Activated naive CD8-positive, alpha-beta T cell treated with anti-CD3 and anti-CD28 coated beads, Interleukin-2, amount 10 ng/mL, durations not matched to agents 7 days and 5 days (primary cell): Measurements from ENCODE around the gene GPR158. TPM values are rescaled to one million over a fixed set of nuclear protein-coding genes. Genes with fewer than 3 reads are reported as not detected.

ENCODE experiments used
- ATAC-seq: fragments of 150-1000 bp; cut with Tn5 transposase; one replicate; pipeline ENCODE4 v1.10.0; 2021; ENCODE audit warnings: low read depth, moderate library complexity
- POLR2A ChIA-PET: fragments of 350-600 bp; sonication (Branson Sonifier 250); formaldehyde crosslinking; loops from one replicate; lab custom pipeline; 2021; ENCODE audit warnings: antibody characterized with exemption; lab: Charles Lee
- DNase-seq: peaks from one replicate; pipeline ENCODE4 v3.0.0; 2021
- H3K27ac Mint-ChIP-seq: one replicate; pipeline ENCODE4 v1.8.0; 2022; ENCODE audit warnings: mild to moderate bottlenecking, mixed read lengths
- H3K27me3 Mint-ChIP-seq: one replicate; pipeline ENCODE4 v1.8.0; 2022; ENCODE audit warnings: mild to moderate bottlenecking, moderate library complexity, mixed read lengths
- H3K36me3 Mint-ChIP-seq: one replicate; pipeline ENCODE4 v1.8.0; 2021; ENCODE audit warnings: mild to moderate bottlenecking, mixed read lengths
- H3K4me1 Mint-ChIP-seq: one replicate; pipeline ENCODE4 v1.8.0; 2021; ENCODE audit warnings: mixed read lengths
- H3K4me3 Mint-ChIP-seq: one replicate; pipeline ENCODE4 v1.8.0; 2022; ENCODE audit warnings: mild to moderate bottlenecking, moderate library complexity, mixed read lengths
- H3K9me3 Mint-ChIP-seq: one replicate; pipeline ENCODE4 v1.8.0; 2021; ENCODE audit warnings: mixed read lengths
- total RNA-seq, 2 experiments: library from RNA; stranded (reverse); gene quantifications; one replicate each; pipeline ENCODE4 v1.2.3, GENCODE V29; 2021

Gene GPR158
- total RNA-seq, 2 experiments from 2014 or later: not detected

DNA sequence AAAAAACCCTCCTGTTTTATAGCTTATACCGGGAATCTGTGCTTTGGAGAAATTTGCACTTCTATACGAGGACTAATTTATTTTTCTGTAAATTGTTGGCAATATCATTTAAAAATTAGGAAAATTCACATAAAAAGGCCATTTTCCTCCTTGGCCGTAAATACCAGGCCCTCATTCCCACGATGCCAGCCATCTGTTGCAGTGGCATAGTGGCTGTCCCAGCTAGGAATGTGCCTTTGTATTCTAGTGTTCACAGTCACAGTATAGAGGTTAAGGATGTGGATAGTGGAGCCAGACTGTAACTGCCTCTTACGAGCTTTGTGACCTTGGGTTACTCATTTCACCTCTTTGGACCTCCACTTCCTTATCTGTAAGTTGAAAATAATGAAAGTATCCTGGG, 312.5 kb downstream of the GPR158 start:
- POLR2A ChIA-PET: no interaction called here
- no peaks in the 10 kb centered on the region for H3K36me3 Mint-ChIP-seq
- H3K27me3 Mint-ChIP-seq: no peaks in the 10 kb centered on the region
- no peak overlapping the region for H3K4me3 Mint-ChIP-seq
- H3K27ac Mint-ChIP-seq: no peak overlapping the region
- no peaks in the 10 kb centered on the region for H3K9me3 Mint-ChIP-seq
- H3K4me1 Mint-ChIP-seq: no peaks in the 10 kb centered on the region
- DNase-seq: no peak
- ATAC-seq: no peak

DNA sequence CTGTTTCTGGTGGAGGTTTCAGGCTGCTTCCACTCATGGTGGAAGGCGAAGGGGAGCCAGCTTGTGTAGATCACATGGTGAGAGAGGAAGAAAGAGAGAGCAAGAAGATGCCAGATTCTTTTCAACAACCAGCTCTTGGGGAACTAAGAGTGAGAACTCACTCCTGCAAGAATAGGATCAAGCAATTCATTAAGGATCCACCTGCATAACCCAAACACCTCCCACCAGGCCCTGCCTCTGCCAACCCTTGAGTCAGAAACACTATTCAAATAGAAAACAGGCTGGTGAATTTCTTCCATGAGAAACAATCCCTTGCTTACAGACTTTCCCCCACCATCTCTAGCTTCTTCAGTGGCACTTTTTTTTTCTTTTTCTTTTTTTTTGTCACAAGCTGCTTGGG, 317.2 kb downstream of the GPR158 start:
- H3K27ac Mint-ChIP-seq: no peak overlapping the region
- no peaks in the 10 kb centered on the region for H3K27me3 Mint-ChIP-seq
- H3K4me1 Mint-ChIP-seq: no peaks in the 10 kb centered on the region
- no peaks in the 10 kb centered on the region for H3K9me3 Mint-ChIP-seq
- no peak for ATAC-seq
- no peak for DNase-seq
- POLR2A ChIA-PET: no interaction called here
- no peaks in the 10 kb centered on the region for H3K36me3 Mint-ChIP-seq
- no peak overlapping the region for H3K4me3 Mint-ChIP-seq

DNA sequence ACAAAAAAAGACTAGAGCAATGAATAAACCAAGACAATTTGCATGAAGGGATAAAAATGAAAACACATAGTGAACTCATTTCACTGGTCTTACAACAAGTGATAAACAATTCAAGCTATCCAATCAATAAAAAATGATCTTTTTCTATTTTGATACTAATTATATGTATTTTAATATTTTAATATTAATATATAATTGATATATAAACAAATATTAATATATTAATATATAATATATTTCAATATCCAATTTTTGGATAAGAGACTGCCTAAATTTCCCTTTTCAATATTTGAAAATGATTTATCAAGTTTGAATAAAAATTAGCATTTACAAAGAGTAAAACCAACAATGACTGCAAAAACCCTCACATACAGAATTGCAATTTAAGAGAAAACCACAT, 317.9 kb downstream of the GPR158 start:
- no peaks in the 10 kb centered on the region for H3K36me3 Mint-ChIP-seq
- POLR2A ChIA-PET: no interaction called here
- ATAC-seq (no peak), DNase-seq (no peak)
- no peaks in the 10 kb centered on the region for H3K27me3 Mint-ChIP-seq
- no peak overlapping the region for H3K4me3 Mint-ChIP-seq
- no peak overlapping the region for H3K27ac Mint-ChIP-seq
- H3K9me3 Mint-ChIP-seq: no peaks in the 10 kb centered on the region
- H3K4me1 Mint-ChIP-seq: no peaks in the 10 kb centered on the region

DNA sequence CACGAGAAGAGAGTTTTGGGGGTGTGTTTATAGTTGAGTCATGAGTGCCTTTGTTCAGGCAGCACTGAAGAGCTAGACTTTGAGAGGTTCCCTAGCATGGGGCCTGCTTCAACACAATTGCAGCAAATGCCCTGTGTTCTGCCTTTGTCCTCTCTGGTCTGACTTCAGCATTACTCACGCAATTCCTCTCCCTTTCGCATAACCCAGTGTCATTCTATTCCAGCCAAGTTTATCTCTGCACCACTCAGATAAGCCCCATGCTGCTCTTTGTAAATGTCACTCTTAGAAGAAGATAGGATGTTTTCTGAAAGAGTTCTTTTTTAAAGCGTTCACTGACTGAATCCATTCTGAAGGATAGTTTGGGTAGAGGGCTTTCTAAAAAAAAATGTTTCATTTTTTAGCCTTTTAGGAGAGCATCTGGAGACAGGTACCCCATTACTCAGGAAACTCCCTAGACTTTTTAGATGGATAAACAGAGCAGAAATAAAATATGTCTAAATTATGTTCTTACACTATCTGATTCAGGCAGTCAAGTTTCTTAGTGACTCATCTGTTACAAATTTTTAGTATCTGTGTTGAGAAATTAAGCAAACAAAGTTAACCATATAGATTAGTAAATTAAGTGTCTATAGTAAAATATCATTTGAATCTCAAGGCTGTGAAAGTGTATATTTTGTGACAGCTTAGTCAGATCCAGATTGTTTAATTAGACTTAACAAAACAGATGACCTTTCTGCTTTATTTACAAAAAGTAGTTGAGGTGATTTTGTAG, 318.5 kb downstream of the GPR158 start:
- H3K27ac Mint-ChIP-seq: no peak overlapping the region
- POLR2A ChIA-PET: no interaction called here
- H3K4me3 Mint-ChIP-seq: no peak overlapping the region
- no peaks in the 10 kb centered on the region for H3K9me3 Mint-ChIP-seq
- no peak for ATAC-seq
- no peaks in the 10 kb centered on the region for H3K27me3 Mint-ChIP-seq
- DNase-seq: no peak
- H3K4me1 Mint-ChIP-seq: no peaks in the 10 kb centered on the region
- no peaks in the 10 kb centered on the region for H3K36me3 Mint-ChIP-seq

DNA sequence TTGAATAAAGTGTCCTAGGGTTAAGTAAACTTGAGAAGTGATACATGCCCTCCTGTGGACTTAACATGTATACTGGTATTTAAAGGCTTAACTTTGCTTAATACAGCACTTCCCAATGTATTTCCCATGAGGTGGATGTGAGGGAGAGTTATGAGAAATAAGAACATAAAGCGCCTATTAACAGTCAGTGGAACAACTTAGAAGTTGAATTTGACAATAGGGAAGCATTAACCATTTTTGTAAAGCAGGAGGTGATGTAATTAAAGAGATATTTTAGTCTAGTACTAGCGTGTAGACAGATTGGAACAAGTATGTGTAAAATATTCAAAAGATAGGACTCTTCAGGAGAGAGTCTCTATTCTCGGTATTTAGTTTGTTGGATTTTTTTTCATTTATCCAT, 322.4 kb downstream of the GPR158 start:
- ATAC-seq (no peak), DNase-seq (no peak)
- H3K27me3 Mint-ChIP-seq: no peaks in the 10 kb centered on the region
- POLR2A ChIA-PET: no interaction called here
- H3K4me1 Mint-ChIP-seq: no peaks in the 10 kb centered on the region
- no peak overlapping the region for H3K27ac Mint-ChIP-seq
- no peaks in the 10 kb centered on the region for H3K9me3 Mint-ChIP-seq
- no peaks in the 10 kb centered on the region for H3K36me3 Mint-ChIP-seq
- H3K4me3 Mint-ChIP-seq: no peak overlapping the region

DNA sequence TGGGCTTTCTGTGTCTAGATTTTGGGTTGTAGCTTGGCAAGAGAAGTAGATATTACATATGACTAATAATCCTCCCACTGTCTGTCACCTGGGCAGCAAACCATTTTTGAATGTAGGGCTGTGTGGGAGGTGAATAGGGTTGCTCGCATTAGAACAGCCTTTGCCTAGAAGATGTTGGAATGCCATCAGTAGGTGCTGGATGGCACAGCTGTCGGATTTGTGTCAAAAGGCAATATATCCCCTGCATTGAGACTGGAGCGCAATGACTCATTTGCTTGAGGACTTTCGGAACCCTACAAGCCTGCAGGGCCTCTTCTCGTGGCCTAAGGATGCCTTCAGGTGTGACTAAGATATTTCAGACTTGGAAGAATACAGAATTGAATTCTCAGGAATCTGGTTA, 323.8 kb downstream of the GPR158 start:
- no peak overlapping the region for H3K4me3 Mint-ChIP-seq
- no peaks in the 10 kb centered on the region for H3K36me3 Mint-ChIP-seq
- H3K4me1 Mint-ChIP-seq: no peaks in the 10 kb centered on the region
- no peak overlapping the region for H3K27ac Mint-ChIP-seq
- no peaks in the 10 kb centered on the region for H3K9me3 Mint-ChIP-seq
- POLR2A ChIA-PET: no interaction called here
- DNase-seq (no peak), ATAC-seq (no peak)
- no peaks in the 10 kb centered on the region for H3K27me3 Mint-ChIP-seq

DNA sequence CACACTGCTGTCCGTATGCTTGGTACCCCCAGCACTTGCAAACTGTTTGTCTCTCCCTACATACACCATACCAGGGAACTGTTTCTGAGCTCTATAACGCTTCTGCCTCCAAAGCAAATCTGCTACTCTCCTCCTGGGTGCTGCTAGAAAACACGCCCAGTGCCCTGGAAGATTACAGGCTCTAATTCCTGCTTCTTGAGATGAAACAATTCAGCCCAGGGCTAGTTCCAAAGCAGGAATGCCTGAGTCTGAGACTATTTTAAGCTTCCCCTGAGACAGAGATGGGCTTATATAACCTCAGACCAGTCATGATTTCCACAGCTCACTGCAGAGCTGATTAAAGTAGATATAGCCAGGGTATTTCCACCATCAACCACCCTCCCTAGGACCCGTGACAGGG, 327.1 kb downstream of the GPR158 start:
- ATAC-seq: no peak
- DNase-seq: no peak
- Mint-ChIP-seq H3K27ac (no peak overlapping the region), H3K27me3 (no peaks in the 10 kb centered on the region), H3K4me1 (no peaks in the 10 kb centered on the region), H3K4me3 (no peak overlapping the region), H3K9me3 (no peaks in the 10 kb centered on the region), H3K36me3 (no peaks in the 10 kb centered on the region)
- POLR2A ChIA-PET: no interaction called here

DNA sequence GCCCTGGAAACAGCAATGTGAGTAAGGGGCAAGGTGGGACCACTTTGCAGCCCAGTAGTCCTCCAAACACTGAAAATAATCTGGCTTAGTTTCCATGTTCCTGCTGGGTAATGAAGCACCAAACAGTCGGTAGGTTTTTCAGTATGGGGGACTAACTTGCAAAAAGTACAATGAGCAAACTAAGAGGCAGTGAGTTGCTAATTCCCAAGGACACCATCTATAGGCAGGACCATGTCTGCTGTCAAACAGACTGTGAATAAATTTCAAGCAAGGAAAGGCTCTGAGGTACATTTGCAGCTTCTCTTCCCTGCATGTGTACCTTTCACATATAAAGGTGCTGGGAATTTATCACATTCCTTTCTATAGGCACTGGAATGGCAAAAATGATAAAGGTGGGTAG, 327.7 kb downstream of the GPR158 start:
- no peak for DNase-seq
- H3K27me3 Mint-ChIP-seq: no peaks in the 10 kb centered on the region
- H3K27ac Mint-ChIP-seq: no peak overlapping the region
- no peak overlapping the region for H3K4me3 Mint-ChIP-seq
- no peak for ATAC-seq
- no peaks in the 10 kb centered on the region for H3K9me3 Mint-ChIP-seq
- POLR2A ChIA-PET: no interaction called here
- no peaks in the 10 kb centered on the region for H3K4me1 Mint-ChIP-seq
- H3K36me3 Mint-ChIP-seq: no peaks in the 10 kb centered on the region

DNA sequence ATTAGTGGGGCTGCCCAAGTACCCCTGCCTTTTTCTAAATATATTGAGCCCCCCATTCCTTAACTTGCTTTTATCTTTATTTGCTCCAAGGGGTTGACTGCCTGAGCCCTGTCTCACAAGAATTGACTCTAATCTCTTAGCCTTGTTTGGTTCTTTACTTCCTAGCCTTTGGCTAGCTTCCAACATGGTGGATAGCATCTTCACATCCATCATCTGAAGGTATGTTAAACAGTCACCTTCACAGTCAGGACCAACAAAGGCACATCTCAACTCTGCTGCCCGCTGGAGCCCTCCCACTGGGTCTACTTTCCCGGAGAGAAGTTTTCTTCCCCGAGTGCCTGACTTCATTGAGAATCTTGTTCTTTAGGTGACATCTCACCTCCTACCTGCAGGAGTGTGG, 329.5 kb downstream of the GPR158 start:
- Mint-ChIP-seq H3K4me1 (no peaks in the 10 kb centered on the region), H3K27me3 (no peaks in the 10 kb centered on the region), H3K27ac (no peak overlapping the region), H3K36me3 (no peaks in the 10 kb centered on the region), H3K9me3 (no peaks in the 10 kb centered on the region), H3K4me3 (no peak overlapping the region)
- ATAC-seq (no peak), DNase-seq (no peak)
- POLR2A ChIA-PET: no interaction called here

DNA sequence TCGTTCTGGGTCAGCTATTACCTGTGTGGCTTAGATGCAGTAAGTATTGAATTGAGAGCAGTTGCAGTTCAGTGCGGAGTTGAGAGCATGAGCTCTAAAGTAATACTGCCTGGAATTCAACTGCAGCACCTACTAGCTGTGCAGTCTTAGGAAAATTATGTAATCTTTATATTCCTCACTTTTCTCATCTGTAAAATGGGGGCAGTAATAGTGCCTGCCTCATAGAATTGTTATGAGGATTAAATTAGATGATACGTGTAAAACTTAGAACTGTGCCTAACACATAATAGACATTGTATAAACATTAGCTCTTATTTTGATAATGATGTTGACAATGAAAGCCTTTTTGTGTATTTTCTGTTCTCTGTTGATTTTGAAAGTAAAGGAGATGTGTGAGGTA, 330.0 kb downstream of the GPR158 start:
- no peaks in the 10 kb centered on the region for H3K27me3 Mint-ChIP-seq
- H3K36me3 Mint-ChIP-seq: no peaks in the 10 kb centered on the region
- ATAC-seq: no peak
- H3K4me3 Mint-ChIP-seq: no peak overlapping the region
- no peak for DNase-seq
- POLR2A ChIA-PET: no interaction called here
- no peaks in the 10 kb centered on the region for H3K9me3 Mint-ChIP-seq
- H3K27ac Mint-ChIP-seq: no peak overlapping the region
- H3K4me1 Mint-ChIP-seq: no peaks in the 10 kb centered on the region

DNA sequence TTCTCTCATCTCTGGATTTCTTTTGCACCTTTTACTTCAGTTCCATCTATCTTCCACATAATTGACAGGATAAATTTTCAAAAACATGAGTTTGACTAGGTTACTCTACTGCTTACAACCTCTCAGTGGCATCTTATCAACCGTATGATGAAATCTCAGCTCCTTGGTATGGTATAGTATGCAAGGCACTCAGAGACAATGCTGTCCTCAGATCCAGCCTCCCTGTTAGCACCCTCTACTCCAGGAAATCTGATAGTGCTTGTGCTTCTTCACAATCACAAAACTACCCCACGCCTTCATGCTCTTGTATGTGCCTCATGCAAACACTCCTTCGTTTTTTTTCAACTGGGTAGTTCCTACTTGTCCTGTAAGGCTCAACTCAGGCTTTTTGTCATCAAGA, 330.7 kb downstream of the GPR158 start:
- no peaks in the 10 kb centered on the region for H3K4me1 Mint-ChIP-seq
- ATAC-seq (no peak), DNase-seq (no peak)
- POLR2A ChIA-PET: no interaction called here
- no peak overlapping the region for H3K4me3 Mint-ChIP-seq
- no peaks in the 10 kb centered on the region for H3K9me3 Mint-ChIP-seq
- no peaks in the 10 kb centered on the region for H3K36me3 Mint-ChIP-seq
- H3K27me3 Mint-ChIP-seq: no peaks in the 10 kb centered on the region
- no peak overlapping the region for H3K27ac Mint-ChIP-seq

DNA sequence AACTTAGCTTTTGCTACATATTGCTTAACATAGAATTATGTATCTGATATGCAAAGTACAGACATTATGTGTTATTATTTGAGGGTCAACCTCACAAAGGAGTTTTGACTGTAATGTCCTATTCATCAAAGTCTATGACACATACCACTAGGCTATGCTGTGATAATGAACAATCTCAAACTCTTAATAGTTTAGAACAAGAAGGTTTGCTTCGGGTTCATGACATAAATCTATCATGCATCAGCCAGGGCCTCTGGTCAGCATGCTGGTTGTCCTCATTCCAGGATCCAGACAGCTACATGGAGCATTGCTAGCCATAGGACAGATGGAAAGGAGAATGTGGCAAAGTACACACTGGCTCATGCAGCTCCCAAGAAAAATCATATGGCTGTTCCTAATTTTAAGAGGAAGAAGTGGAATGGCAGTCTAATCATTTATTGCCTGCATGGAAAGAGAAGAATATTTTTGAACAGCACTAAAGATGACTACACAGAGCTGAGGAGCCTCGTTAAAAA, 332.1 kb downstream of the GPR158 start:
- POLR2A ChIA-PET: no interaction called here
- DNase-seq (no peak), ATAC-seq (no peak)
- H3K4me1 Mint-ChIP-seq: no peaks in the 10 kb centered on the region
- no peaks in the 10 kb centered on the region for H3K9me3 Mint-ChIP-seq
- H3K27ac Mint-ChIP-seq: no peak overlapping the region
- H3K4me3 Mint-ChIP-seq: no peak overlapping the region
- no peaks in the 10 kb centered on the region for H3K36me3 Mint-ChIP-seq
- no peaks in the 10 kb centered on the region for H3K27me3 Mint-ChIP-seq

DNA sequence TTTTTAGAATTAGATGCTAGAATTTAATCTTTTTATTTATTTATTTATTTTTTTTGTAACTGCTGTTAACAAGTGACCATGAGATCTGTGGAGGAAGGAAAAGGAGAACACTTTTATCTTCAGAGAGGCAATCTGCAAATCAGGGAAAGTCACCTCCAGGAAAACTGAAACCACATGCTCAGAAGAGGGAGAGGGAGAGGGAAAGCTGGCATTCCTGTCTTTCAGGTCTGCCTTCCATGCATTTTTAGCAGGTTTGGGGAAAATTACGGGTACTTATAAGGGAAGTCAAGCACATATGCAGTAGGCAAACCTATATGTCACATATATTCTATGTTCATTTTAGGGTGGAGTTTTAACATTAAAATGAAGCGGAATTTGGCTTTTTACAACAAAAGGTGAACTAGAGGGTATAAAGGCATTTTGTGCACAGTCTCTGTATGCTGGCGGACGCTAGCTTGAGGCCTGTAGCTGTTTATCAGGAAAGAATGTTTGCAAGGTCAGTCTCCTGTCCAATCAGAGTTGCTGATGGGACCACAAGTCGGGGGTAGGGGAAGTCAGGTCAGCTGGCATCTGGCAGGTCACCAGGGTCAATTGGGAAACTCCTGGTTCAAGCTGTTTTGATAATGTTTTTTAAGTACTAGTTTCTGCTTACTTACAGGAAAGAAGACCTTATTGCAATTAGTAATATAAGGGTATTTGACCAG, 333.5 kb downstream of the GPR158 start:
- Mint-ChIP-seq H3K9me3 (peaks cover 1% of the 10 kb centered on the region), H3K36me3 (no peaks in the 10 kb centered on the region), H3K27ac (no peak overlapping the region), H3K4me3 (no peak overlapping the region), H3K4me1 (no peaks in the 10 kb centered on the region), H3K27me3 (no peaks in the 10 kb centered on the region)
- DNase-seq: no peak
- no peak for ATAC-seq
- POLR2A ChIA-PET: no interaction called here

DNA sequence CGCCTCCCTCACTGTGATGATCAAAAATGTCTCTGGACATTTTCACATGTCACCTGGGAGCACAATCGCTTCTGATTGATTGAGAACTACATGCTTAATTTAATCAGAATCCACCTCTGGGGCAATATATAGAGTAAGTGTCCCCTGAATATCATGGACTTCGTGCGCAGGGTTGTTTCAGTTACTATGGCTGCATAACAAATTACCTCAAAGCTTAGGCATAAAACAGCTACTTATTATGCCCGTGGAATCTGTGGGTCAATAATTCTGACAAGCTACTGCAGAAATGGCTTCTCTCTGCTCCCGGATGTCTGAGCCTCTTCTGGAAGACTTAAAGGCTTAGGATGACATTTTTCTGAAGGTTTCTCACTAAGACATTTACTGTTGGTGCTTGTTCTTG, 334.4 kb downstream of the GPR158 start:
- ATAC-seq: no peak
- POLR2A ChIA-PET: no interaction called here
- no peaks in the 10 kb centered on the region for H3K27me3 Mint-ChIP-seq
- no peaks in the 10 kb centered on the region for H3K36me3 Mint-ChIP-seq
- H3K27ac Mint-ChIP-seq: no peak overlapping the region
- no peaks in the 10 kb centered on the region for H3K4me1 Mint-ChIP-seq
- H3K9me3 Mint-ChIP-seq: peaks cover 1% of the 10 kb centered on the region
- DNase-seq: no peak
- no peak overlapping the region for H3K4me3 Mint-ChIP-seq
